ENCODE measurements around the gene PLEKHA4. TPM values are rescaled to one million over a fixed set of nuclear protein-coding genes. Genes with fewer than 3 reads are reported as not detected.
A peak's percentile ranks its signal among the peaks of the same experiment; 100 is the strongest.

Gene PLEKHA4
- total and polyA plus RNA-seq, 9 of the 15 experiments (the other 6 are each of a cell fraction or from before 2014, with no cell fraction given) = 0.07 to 30.8 (median 11.4) TPM

DNA sequence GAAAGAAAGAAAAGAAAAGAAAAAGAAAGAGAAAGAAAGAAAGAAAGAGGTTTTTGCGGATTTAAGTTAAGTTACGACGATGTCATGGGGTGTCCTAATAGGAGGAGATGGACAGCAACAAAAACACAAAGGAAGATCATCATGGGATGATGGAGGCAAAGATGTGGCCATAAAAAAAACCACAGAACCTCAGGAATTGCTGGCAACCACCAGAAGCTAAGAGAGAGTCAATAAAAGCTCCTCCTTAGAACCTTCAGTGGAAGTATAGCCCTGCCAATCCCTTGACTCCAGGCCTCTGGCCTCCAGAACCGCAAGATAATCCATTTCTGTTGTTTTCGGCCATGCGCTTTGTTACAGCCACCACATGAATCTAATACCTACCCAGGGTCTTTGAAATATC is 11.5 kb downstream of the PLEKHA4 start:
- DNase-seq (ENCODE audit: extremely low read depth in 1 of 4, low spot score in 3 of 4) (no peak), ATAC-seq (no peak), FAIRE-seq (no peak)
- no peaks in the 10 kb centered on the region for H3K9me1 ChIP-seq (ENCODE audit: control insufficient read depth, insufficient read depth, low read length)
- intact Hi-C loops (cut with micrococcal nuclease) (no loop called here), in situ Hi-C loops (cut with MboI) (no loop called here)
- peak overlapping the region; percentile 51; the same call in 2 of the 3 replicates for H3K27ac ChIP-seq (ENCODE audit: extremely low read depth, low read depth, low read length)
- ChIA-PET CTCF (ENCODE audit: low intra/inter-chr PET ratio) (no interaction called here), POLR2A (interaction anchor here (2.2 to 5.2 kb wide), 2 partner anchors 16 to 110 kb away, joined by 9 to 24 read pairs; partner anchors contain the start of gene PPP1R15A)
- peaks cover 26 to 49% of the 10 kb centered on the region in 2 experiments for H3K4me1 ChIP-seq (replicated peaks in 1 of 2; ENCODE audit: control insufficient read depth in 2 of 2, insufficient read depth in 2 of 2, low read length in 2 of 2)
- no TSS peak for BruUV-seq (replicated peaks)
- no peaks in the 10 kb centered on the region for H3K9me3 ChIP-seq (replicated peaks; ENCODE audit: control insufficient read depth, insufficient read depth, low read depth, low read length)
- H3K4me2 ChIP-seq (ENCODE audit: insufficient read depth, low read length) = no peak overlapping the region
- no peaks in the 10 kb centered on the region; the same call in 2 of the 3 replicates for H3K36me3 ChIP-seq (ENCODE audit: control insufficient read depth, insufficient read depth, low read length)
- no peaks in the 10 kb centered on the region for H3K27me3 ChIP-seq (ENCODE audit: control insufficient read depth in 2 of 2, insufficient read depth in 2 of 2, low read length in 2 of 2)
- no peaks in the 10 kb centered on the region for H4K20me1 ChIP-seq (replicated peaks; ENCODE audit: control insufficient read depth, insufficient read depth, low read length)
- no peak overlapping the region for H3K4me3 ChIP-seq
- peak overlapping the region in 1 of 2 experiments; percentile 55; a peak in 2 of 4 replicates for H3K9ac ChIP-seq (ENCODE audit: insufficient read depth in 1 of 2, low read depth in 2 of 2, low read length in 2 of 2)
- 0 out of 2 replicates have a peak overlapping the region, but pooled peaks have one; percentile 26 for H2AFZ ChIP-seq (ENCODE audit: low read depth, low read length)
- H3K79me2 ChIP-seq (ENCODE audit: control insufficient read depth, insufficient read depth, low read length) = peaks cover 4% of the 10 kb centered on the region; the same call in 2 of the 3 replicates
- WGBS (ENCODE audit: insufficient coverage, low coverage, missing lambda C conversion rate) = 83% methylated on average over 4 of the region's 6 CpGs
- TF ChIP-seq ZNF12 (CRISPR knock-in tag; IDR thresholded peaks at IDR 0.05) = peak; percentile 86
- TF ChIP-seq HIVEP1 (CRISPR knock-in tag; IDR thresholded peaks at IDR 0.05) = no peak

- peak overlapping the region; percentile 16; the same call in 1 of the 2 replicates for H3K4me2 ChIP-seq (ENCODE audit: insufficient read depth, low read length)
- no TSS peak for BruUV-seq (replicated peaks)
- peak; percentile 61 to 79 (median 66) for DNase-seq (ENCODE audit: extremely low read depth in 1 of 4, low spot score in 3 of 4)
- H3K27ac ChIP-seq (ENCODE audit: extremely low read depth, low read depth, low read length) = no peak overlapping the region
- 16% methylated on average over 7 of the region's 7 CpGs for WGBS (ENCODE audit: insufficient coverage, low coverage, missing lambda C conversion rate)
- no peaks in the 10 kb centered on the region for H4K20me1 ChIP-seq (replicated peaks; ENCODE audit: control insufficient read depth, insufficient read depth, low read length)
- in situ Hi-C loops (cut with MboI) = no loop called here
- H3K9me3 ChIP-seq (replicated peaks; ENCODE audit: control insufficient read depth, insufficient read depth, low read depth, low read length) = no peaks in the 10 kb centered on the region
- H3K27me3 ChIP-seq (ENCODE audit: control insufficient read depth in 2 of 2, insufficient read depth in 2 of 2, low read length in 2 of 2) = no peaks in the 10 kb centered on the region
- H2AFZ ChIP-seq (ENCODE audit: low read depth, low read length) = no peak overlapping the region
- H3K36me3 ChIP-seq (ENCODE audit: control insufficient read depth, insufficient read depth, low read length) = no peaks in the 10 kb centered on the region; the same call in 2 of the 3 replicates
- ChIA-PET CTCF (ENCODE audit: low intra/inter-chr PET ratio) (no interaction called here), POLR2A (interaction anchor here (0.9 to 5.2 kb wide), 4 partner anchors 16 to 112 kb away, joined by 3 to 24 read pairs (median 16); partner anchors contain the start of genes FTL and PPP1R15A)
- ATAC-seq = peak; percentile 60
- H3K79me2 ChIP-seq (ENCODE audit: control insufficient read depth, insufficient read depth, low read length) = no peaks in the 10 kb centered on the region; the same call in 2 of the 3 replicates
- intact Hi-C loops (cut with micrococcal nuclease) = no loop called here
- no peak overlapping the region for H3K4me3 ChIP-seq
- peaks cover 26% of the 10 kb centered on the region in 2 experiments for H3K4me1 ChIP-seq (replicated peaks in 1 of 2; ENCODE audit: control insufficient read depth in 2 of 2, insufficient read depth in 2 of 2, low read length in 2 of 2)
- H3K9ac ChIP-seq (ENCODE audit: insufficient read depth in 1 of 2, low read depth in 2 of 2, low read length in 2 of 2) = peak overlapping the region in 1 of 2 experiments; percentile 72; a peak in 1 of 4 replicates
- peak; percentile 65 for FAIRE-seq
- no peaks in the 10 kb centered on the region for H3K9me1 ChIP-seq (ENCODE audit: control insufficient read depth, insufficient read depth, low read length)
- TF ChIP-seq ZBTB7A (IDR thresholded peaks at IDR 0.05; ENCODE audit: borderline replicate concordance, control insufficient read depth, low read depth, low read length) (0 out of 2 replicates have a peak, but pooled peaks have one; percentile 33), PTRF (tag; IDR thresholded peaks at IDR 0.05) (no peak), RB1 (IDR thresholded peaks at IDR 0.05; ENCODE audit: low read depth) (no peak), SRSF3 (IDR thresholded peaks at IDR 0.05; ENCODE audit: insufficient read depth, low read length) (no peak), CBFA2T3 (IDR thresholded peaks at IDR 0.05) (peak; percentile 25; the same call in 1 of the 2 replicates), SMAD2 (IDR thresholded peaks at IDR 0.05; ENCODE audit: low read depth, low read length) (no peak), SIN3B (IDR thresholded peaks at IDR 0.05; ENCODE audit: low read depth) (no peak), ARID1B (IDR thresholded peaks at IDR 0.05) (peak; percentile 39), HDAC6 (IDR thresholded peaks at IDR 0.05; ENCODE audit: low read depth, low read length) (no peak), JUND (IDR thresholded peaks at IDR 0.05; ENCODE audit: borderline replicate concordance, low read depth, low read length) (no peak), JUND (tag; IDR thresholded peaks at IDR 0.05; ENCODE audit: borderline replicate concordance, low read depth, low read length) (peak; percentile 27; the same call in 1 of the 3 replicates)
- TF ChIP-seq, protein P1, sequence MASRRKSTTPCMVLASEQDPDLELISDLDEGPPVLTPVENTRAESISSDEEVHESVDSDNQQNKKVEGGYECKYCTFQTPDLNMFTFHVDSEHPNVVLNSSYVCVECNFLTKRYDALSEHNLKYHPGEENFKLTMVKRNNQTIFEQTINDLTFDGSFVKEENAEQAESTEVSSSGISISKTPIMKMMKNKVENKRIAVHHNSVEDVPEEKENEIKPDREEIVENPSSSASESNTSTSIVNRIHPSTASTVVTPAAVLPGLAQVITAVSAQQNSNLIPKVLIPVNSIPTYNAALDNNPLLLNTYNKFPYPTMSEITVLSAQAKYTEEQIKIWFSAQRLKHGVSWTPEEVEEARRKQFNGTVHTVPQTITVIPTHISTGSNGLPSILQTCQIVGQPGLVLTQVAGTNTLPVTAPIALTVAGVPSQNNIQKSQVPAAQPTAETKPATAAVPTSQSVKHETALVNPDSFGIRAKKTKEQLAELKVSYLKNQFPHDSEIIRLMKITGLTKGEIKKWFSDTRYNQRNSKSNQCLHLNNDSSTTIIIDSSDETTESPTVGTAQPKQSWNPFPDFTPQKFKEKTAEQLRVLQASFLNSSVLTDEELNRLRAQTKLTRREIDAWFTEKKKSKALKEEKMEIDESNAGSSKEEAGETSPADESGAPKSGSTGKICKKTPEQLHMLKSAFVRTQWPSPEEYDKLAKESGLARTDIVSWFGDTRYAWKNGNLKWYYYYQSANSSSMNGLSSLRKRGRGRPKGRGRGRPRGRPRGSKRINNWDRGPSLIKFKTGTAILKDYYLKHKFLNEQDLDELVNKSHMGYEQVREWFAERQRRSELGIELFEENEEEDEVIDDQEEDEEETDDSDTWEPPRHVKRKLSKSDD (conservative IDR thresholded peaks at IDR 0.05; ENCODE audit: low read length) = no peak
Measured at GRCh38 chr19:48854103-48854502, 14.3 kb downstream of the PLEKHA4 start.
